Stimulated activated CD4-positive, alpha-beta T cell treated with anti-CD3 and anti-CD28 coated beads, Interleukin-2, amount 100 ng/mL, for 48 hours (primary cell): Measurements from ENCODE around the gene NUMB.
"Not testable (repeated sequence)": the region's sequence is repeated elsewhere in the genome, so short reads cannot be mapped to it uniquely, and the experiment has no call there.

Experiments used
- DNase-seq, 2 donors: peaks; one replicate each; pipeline ENCODE4 v3.0.0-alpha.2; 2020

Gene NUMB

GRCh38 chr14:73344319-73344718 lies 114.0 kb downstream of the NUMB start:
- no peak for DNase-seq

- DNase-seq, result no peak
Observed at GRCh38 chr14:73342670-73343069, 115.7 kb downstream of the NUMB start.

GRCh38 chr14:73339846-73340595 lies 118.3 kb downstream of the NUMB start:
- DNase-seq, result no peak

GRCh38 chr14:73339206-73339605 lies 119.1 kb downstream of the NUMB start:
- DNase-seq, result no peak

GRCh38 chr14:73338551-73338950 lies 119.8 kb downstream of the NUMB start:
- no peak for DNase-seq

GRCh38 chr14:73333031-73333430 lies 125.3 kb downstream of the NUMB start:
- no peak for DNase-seq

- DNase-seq, result no peak
Observed at GRCh38 chr14:73325630-73326299, 132.6 kb downstream of the NUMB start.

- DNase-seq, result no peak
Observed at GRCh38 chr14:73325063-73325462, 133.3 kb downstream of the NUMB start.

GRCh38 chr14:73324533-73324932 lies 133.8 kb downstream of the NUMB start:
- DNase-seq, result no peak

GRCh38 chr14:73323896-73324399 lies 134.4 kb downstream of the NUMB start:
- no peak for DNase-seq

- DNase-seq, result no peak
Observed at GRCh38 chr14:73313151-73313550, 145.2 kb downstream of the NUMB start.

- DNase-seq, result no peak
Observed at GRCh38 chr14:73312687-73313086, 145.7 kb downstream of the NUMB start.

- DNase-seq, result no peak
Observed at GRCh38 chr14:73311708-73312030, 146.7 kb downstream of the NUMB start.

GRCh38 chr14:73309207-73309606 lies 149.1 kb downstream of the NUMB start:
- DNase-seq, result not testable (repeated sequence)

- DNase-seq, result no peak
Observed at GRCh38 chr14:73307261-73307660, 151.1 kb downstream of the NUMB start.

GRCh38 chr14:73305499-73305898 lies 152.8 kb downstream of the NUMB start:
- no peak for DNase-seq

GRCh38 chr14:73295198-73295796 lies 163.0 kb downstream of the NUMB start:
- DNase-seq, result no peak

GRCh38 chr14:73293782-73294781 lies 164.3 kb downstream of the NUMB start:
- no peak for DNase-seq

GRCh38 chr14:73290279-73290678 lies 168.1 kb downstream of the NUMB start:
- no peak for DNase-seq

GRCh38 chr14:73289729-73290128 lies 168.6 kb downstream of the NUMB start:
- DNase-seq, result no peak

- DNase-seq, result no peak
Observed at GRCh38 chr14:73289308-73289707, 169.0 kb downstream of the NUMB start.

GRCh38 chr14:73287071-73287470 lies 171.3 kb downstream of the NUMB start:
- DNase-seq, result no peak

GRCh38 chr14:73286598-73286997 lies 171.7 kb downstream of the NUMB start:
- DNase-seq, result no peak
